A549 (cell line): Measurements from ENCODE around the gene TRAPPC14. TPM values are rescaled to one million over a fixed set of nuclear protein-coding genes. Genes with fewer than 3 reads are reported as not detected.

Experiments
- CEBPB ChIP-seq, 2 experiments: fragments of >200 bp in 1 of 2; sonication (Bioruptor Twin) in 1 of 2; formaldehyde crosslinking in 1 of 2; IDR thresholded peaks; 2 replicates each; pipeline ENCODE4 v1.6.1; 2012 to 2016
- CHD2 ChIP-seq: fragments of 150-350 bp; IDR thresholded peaks from 2 replicates; pipeline ENCODE4 v1.6.1; 2014; ENCODE audit warnings: low read length; ENCODE audit not compliant: partially characterized antibody
- EHF ChIP-seq: fragments of 250-450 bp; sonication (Bioruptor Pico); IDR thresholded peaks from 2 replicates; pipeline ENCODE4 v1.5.0; 2020; ENCODE audit warnings: mild to moderate bottlenecking
- EHMT2 ChIP-seq: fragments of 200-600 bp; sonication (generic); IDR thresholded peaks from 2 replicates; pipeline ENCODE4 v1.6.1; 2016; ENCODE audit warnings: antibody characterized with exemption, low read depth, mild to moderate bottlenecking, moderate library complexity
- EP300 ChIP-seq, 2 experiments: fragments of >200 bp; sonication (Bioruptor Twin); formaldehyde crosslinking; IDR thresholded peaks; 2 replicates in 1 of 2; 3 replicates in 1 of 2; pipeline ENCODE4 v1.6.1; 2016 to 2017
- ESRRA ChIP-seq: fragments of 150-350 bp; IDR thresholded peaks from 2 replicates; pipeline ENCODE4 v1.6.1; 2014; ENCODE audit warnings: mild to moderate bottlenecking, low read length, borderline replicate concordance
- FOSL2 ChIP-seq, 2 experiments: fragments of 450-650 bp in 1 of 2; fragments of >200 bp in 1 of 2; sonication (Bioruptor Twin) in 1 of 2; formaldehyde crosslinking; IDR thresholded peaks; 2 replicates each; pipeline versions ENCODE4 v1.5.0 to v1.6.1; 2016 to 2020; ENCODE audit warnings: mild to moderate bottlenecking in 1 of 2, moderate library complexity in 1 of 2
- HOXA7 ChIP-seq: fragments of 250-450 bp; sonication (Bioruptor Pico); IDR thresholded peaks from 2 replicates; pipeline ENCODE4 v1.5.0; 2020; ENCODE audit warnings: mild to moderate bottlenecking, moderate library complexity
- HOXB13 ChIP-seq: fragments of 250-450 bp; sonication (Bioruptor Pico); IDR thresholded peaks from 2 replicates; pipeline ENCODE4 v1.5.0; 2020; ENCODE audit warnings: low read depth, mild to moderate bottlenecking, moderate library complexity
- HOXB5 ChIP-seq: fragments of 250-450 bp; sonication (Bioruptor Pico); IDR thresholded peaks from 2 replicates; pipeline ENCODE4 v1.5.0; 2020; ENCODE audit warnings: mild to moderate bottlenecking, moderate library complexity
- JUN ChIP-seq, 2 experiments: fragments of >200 bp; sonication (Bioruptor Twin); formaldehyde crosslinking; IDR thresholded peaks; 2 replicates in 1 of 2; 3 replicates in 1 of 2; pipeline ENCODE4 v1.6.1; 2016 to 2017
- JUNB ChIP-seq: fragments of >200 bp; sonication (Bioruptor Twin); formaldehyde crosslinking; IDR thresholded peaks from 2 replicates; pipeline ENCODE4 v1.6.1; 2016
- KDM1A ChIP-seq: fragments of 200-600 bp; sonication (generic); IDR thresholded peaks from 2 replicates; pipeline ENCODE4 v1.6.1; 2016; ENCODE audit warnings: low read depth, mild to moderate bottlenecking
- MAFK ChIP-seq: fragments of 450-650 bp; IDR thresholded peaks from 2 replicates; pipeline ENCODE4 v1.6.1; 2014; ENCODE audit not compliant: partially characterized antibody
- MAZ ChIP-seq: fragments of 150-350 bp; IDR thresholded peaks from 2 replicates; pipeline ENCODE4 v1.6.1; 2014; ENCODE audit warnings: antibody characterized with exemption, low read depth, low read length, borderline replicate concordance
- MYC ChIP-seq: IDR thresholded peaks from 2 replicates; pipeline ENCODE4 v1.6.1; 2012; ENCODE audit warnings: mild to moderate bottlenecking, inconsistent platforms, low read length, improper control_type of control experiment, borderline replicate concordance
- NFE2L2 ChIP-seq: fragments of 150-350 bp; conservative IDR thresholded peaks from 2 replicates; pipeline ENCODE4 v1.6.1; 2014; ENCODE audit warnings: low read length
- NPAS2 ChIP-seq: fragments of 250-450 bp; sonication (Bioruptor Pico); IDR thresholded peaks from 2 replicates; pipeline ENCODE4 v1.8.0; 2022; ENCODE audit warnings: mild to moderate bottlenecking, moderate library complexity, borderline replicate concordance
- PHF8 ChIP-seq: fragments of 200-600 bp; sonication (generic); IDR thresholded peaks from 2 replicates; pipeline ENCODE4 v1.6.1; 2016; ENCODE audit warnings: low read depth, mild to moderate bottlenecking, antibody characterized with exemption, moderate library complexity, borderline replicate concordance
- RAD21 ChIP-seq, 2 experiments: fragments of >200 bp in 1 of 2; sonication (Bioruptor Twin) in 1 of 2; formaldehyde crosslinking in 1 of 2; IDR thresholded peaks in 1 of 2; conservative IDR thresholded peaks in 1 of 2; 2 replicates in 1 of 2; 3 replicates in 1 of 2; pipeline ENCODE4 v1.6.1; 2012 to 2018; ENCODE audit warnings: inconsistent platforms in 1 of 2
- RARB ChIP-seq: fragments of 250-450 bp; sonication (Bioruptor Pico); IDR thresholded peaks from 2 replicates; pipeline ENCODE4 v1.8.0; 2021; ENCODE audit warnings: mild to moderate bottlenecking, moderate library complexity
- RCOR1 ChIP-seq: fragments of 150-350 bp; IDR thresholded peaks from 2 replicates; pipeline ENCODE4 v1.6.1; 2014; ENCODE audit warnings: antibody characterized with exemption, low read length, low read depth
- RNF2 ChIP-seq: fragments of 200-600 bp; sonication (generic); IDR thresholded peaks from 2 replicates; pipeline ENCODE4 v1.6.1; 2016; ENCODE audit warnings: low read depth, mild to moderate bottlenecking, antibody characterized with exemption, moderate library complexity, borderline replicate concordance
- SREBF2 ChIP-seq: fragments of 450-650 bp; IDR thresholded peaks from 2 replicates; pipeline ENCODE4 v1.6.1; 2014; ENCODE audit warnings: mild to moderate bottlenecking, moderate library complexity
- TFCP2L1 ChIP-seq: fragments of 250-450 bp; sonication (Bioruptor Pico); IDR thresholded peaks from 2 replicates; pipeline ENCODE4 v1.5.0; 2021; ENCODE audit warnings: mild to moderate bottlenecking
- TP53 ChIP-seq: fragments of 250-450 bp; sonication (Bioruptor Pico); IDR thresholded peaks from 2 replicates; pipeline ENCODE4 v1.5.0; 2021; ENCODE audit warnings: mild to moderate bottlenecking, moderate library complexity
- ZC3H11A ChIP-seq: fragments of 450-650 bp; IDR thresholded peaks from 2 replicates; pipeline ENCODE4 v1.6.1; 2014; ENCODE audit warnings: antibody characterized with exemption, mild to moderate bottlenecking
- ZFP36 ChIP-seq: fragments of 450-650 bp; IDR thresholded peaks from 2 replicates; pipeline ENCODE4 v1.6.1; 2014; ENCODE audit warnings: borderline replicate concordance; ENCODE audit not compliant: partially characterized antibody
- ZSCAN20 ChIP-seq: fragments of 250-450 bp; sonication (Bioruptor Pico); IDR thresholded peaks from 2 replicates; pipeline ENCODE4 v1.8.0; 2022; ENCODE audit warnings: mild to moderate bottlenecking, moderate library complexity
- polyA plus RNA-seq, 4 experiments: library from polyadenylated mRNA; depleted of rRNA in 3 of 4; stranded (reverse); fragments of >200 nt; fragmentation: RNase III in 1 of 4; extraction: RNeasy Plus Mini Kit Qiagen cat#74134 plus additional on column Dnase treatment in 1 of 4; gene quantifications; 2 replicates in 3 of 4; 3 replicates in 1 of 4; pipeline ENCODE4 v1.2.3, GENCODE V29; 2011 to 2017
- TF ChIP-seq, protein P1 (sequence below): fragments of 450-650 bp; IDR thresholded peaks from 2 replicates; pipeline ENCODE4 v1.6.1; 2014; ENCODE audit warnings: antibody characterized with exemption
- TF ChIP-seq, protein P2 (sequence below): fragments of >200 bp; sonication (Bioruptor Twin); formaldehyde crosslinking; IDR thresholded peaks from 2 replicates; pipeline ENCODE4 v1.6.1; 2016
- TF ChIP-seq, protein P3 (sequence below): fragments of >200 bp; sonication (Bioruptor Twin); formaldehyde crosslinking; IDR thresholded peaks from 3 replicates; pipeline ENCODE4 v1.5.1; 2016
- TF ChIP-seq, protein P4 (sequence below): fragments of 250-450 bp; sonication (Bioruptor Pico); IDR thresholded peaks from 2 replicates; pipeline ENCODE4 v1.5.0; 2020; ENCODE audit warnings: low read depth, mild to moderate bottlenecking, moderate library complexity
- TF ChIP-seq, protein P5 (sequence below): fragments of 150-350 bp; IDR thresholded peaks from 2 replicates; pipeline ENCODE4 v1.6.1; 2014; ENCODE audit warnings: low read depth, mild to moderate bottlenecking, low read length

Gene TRAPPC14
- polyA plus RNA-seq, 2 of the 4 experiments (the other 2 are of a cell fraction) = 3.4 to 14.1 TPM

DNA sequence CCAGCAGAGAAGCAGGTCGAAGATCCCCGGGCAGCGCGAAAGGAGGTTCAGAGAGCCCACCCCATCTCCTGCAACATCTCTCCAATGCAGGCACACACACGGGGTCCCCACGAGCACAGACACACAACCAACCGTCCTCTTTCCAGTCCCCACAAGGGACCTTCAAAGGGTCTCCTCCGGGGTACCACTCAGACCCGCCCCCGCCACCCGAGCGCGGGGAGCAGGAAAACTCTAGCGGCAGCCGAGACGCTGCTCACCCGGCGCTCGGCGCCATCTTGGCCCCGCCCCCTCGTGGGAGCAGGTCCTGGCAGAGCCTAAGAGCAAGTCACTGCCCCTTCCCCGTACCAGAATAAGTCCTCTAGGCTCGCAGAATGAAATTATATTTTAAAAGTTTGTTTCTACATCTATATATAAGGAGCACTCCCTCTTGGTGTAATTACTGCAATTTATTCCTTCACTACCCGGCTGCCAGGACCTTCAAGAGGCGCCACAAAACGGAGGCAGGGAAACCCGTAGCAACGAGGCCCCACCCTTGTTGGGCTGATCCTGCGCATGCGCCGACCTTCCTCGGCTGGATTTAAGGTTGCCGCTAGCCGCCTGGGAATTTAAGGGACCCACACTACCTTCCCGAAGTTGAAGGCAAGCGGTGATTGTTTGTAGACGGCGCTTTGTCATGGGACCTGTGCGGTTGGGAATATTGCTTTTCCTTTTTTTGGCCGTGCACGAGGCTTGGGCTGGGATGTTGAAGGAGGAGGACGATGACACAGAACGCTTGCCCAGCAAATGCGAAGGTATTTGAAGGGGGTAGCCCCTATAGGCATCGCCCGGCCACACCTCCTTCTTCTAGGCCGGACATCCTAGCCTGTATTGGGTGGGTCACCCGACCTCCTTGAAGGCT lies 39.2 kb downstream of the TRAPPC14 start, which contains the start of the genes CNPY4 and TAF6 (continued):
- TF ChIP-seq, protein P1, sequence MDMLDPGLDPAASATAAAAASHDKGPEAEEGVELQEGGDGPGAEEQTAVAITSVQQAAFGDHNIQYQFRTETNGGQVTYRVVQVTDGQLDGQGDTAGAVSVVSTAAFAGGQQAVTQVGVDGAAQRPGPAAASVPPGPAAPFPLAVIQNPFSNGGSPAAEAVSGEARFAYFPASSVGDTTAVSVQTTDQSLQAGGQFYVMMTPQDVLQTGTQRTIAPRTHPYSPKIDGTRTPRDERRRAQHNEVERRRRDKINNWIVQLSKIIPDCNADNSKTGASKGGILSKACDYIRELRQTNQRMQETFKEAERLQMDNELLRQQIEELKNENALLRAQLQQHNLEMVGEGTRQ = no peak
- TF ChIP-seq EHMT2 = no peak
- peak; percentile 78; the same call in 1 of the 2 replicates for TF ChIP-seq PHF8
- no peak for TF ChIP-seq HOXB5
- TF ChIP-seq RNF2 = no peak
- no peak for TF ChIP-seq NPAS2 (CRISPR knock-in tag)
- TF ChIP-seq RAD21 (conservative IDR thresholded peaks at IDR 0.05 in 1 of 2, IDR thresholded peaks at IDR 0.05 in 1 of 2) = no peak
- no peak for TF ChIP-seq ZC3H11A
- peak; percentile 36 to 76; a peak in 3 of 5 replicates for TF ChIP-seq JUN (IDR thresholded peaks at IDR 0.05)
- TF ChIP-seq TFCP2L1 (CRISPR knock-in tag) = no peak
- TF ChIP-seq HOXB13 = no peak
- no peak for TF ChIP-seq HOXA7 (CRISPR knock-in tag)
- no peak for TF ChIP-seq JUNB
- TF ChIP-seq, protein P2, sequence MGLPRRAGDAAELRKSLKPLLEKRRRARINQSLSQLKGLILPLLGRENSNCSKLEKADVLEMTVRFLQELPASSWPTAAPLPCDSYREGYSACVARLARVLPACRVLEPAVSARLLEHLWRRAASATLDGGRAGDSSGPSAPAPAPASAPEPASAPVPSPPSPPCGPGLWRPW = no peak
- no peak for TF ChIP-seq NFE2L2
- TF ChIP-seq TP53 (CRISPR knock-in tag) = no peak
- TF ChIP-seq, protein P3, sequence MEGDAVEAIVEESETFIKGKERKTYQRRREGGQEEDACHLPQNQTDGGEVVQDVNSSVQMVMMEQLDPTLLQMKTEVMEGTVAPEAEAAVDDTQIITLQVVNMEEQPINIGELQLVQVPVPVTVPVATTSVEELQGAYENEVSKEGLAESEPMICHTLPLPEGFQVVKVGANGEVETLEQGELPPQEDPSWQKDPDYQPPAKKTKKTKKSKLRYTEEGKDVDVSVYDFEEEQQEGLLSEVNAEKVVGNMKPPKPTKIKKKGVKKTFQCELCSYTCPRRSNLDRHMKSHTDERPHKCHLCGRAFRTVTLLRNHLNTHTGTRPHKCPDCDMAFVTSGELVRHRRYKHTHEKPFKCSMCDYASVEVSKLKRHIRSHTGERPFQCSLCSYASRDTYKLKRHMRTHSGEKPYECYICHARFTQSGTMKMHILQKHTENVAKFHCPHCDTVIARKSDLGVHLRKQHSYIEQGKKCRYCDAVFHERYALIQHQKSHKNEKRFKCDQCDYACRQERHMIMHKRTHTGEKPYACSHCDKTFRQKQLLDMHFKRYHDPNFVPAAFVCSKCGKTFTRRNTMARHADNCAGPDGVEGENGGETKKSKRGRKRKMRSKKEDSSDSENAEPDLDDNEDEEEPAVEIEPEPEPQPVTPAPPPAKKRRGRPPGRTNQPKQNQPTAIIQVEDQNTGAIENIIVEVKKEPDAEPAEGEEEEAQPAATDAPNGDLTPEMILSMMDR = no peak
- TF ChIP-seq, protein P4, sequence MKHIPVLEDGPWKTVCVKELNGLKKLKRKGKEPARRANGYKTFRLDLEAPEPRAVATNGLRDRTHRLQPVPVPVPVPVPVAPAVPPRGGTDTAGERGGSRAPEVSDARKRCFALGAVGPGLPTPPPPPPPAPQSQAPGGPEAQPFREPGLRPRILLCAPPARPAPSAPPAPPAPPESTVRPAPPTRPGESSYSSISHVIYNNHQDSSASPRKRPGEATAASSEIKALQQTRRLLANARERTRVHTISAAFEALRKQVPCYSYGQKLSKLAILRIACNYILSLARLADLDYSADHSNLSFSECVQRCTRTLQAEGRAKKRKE (CRISPR knock-in tag) = no peak
- no peak for TF ChIP-seq CHD2
- no peak for TF ChIP-seq FOSL2 (IDR thresholded peaks at IDR 0.05)
- TF ChIP-seq FOSL2 (CRISPR knock-in tag; IDR thresholded peaks at IDR 0.05) = 0 out of 2 replicates have a peak, but pooled peaks have one; percentile 7
- TF ChIP-seq MAZ = 0 out of 2 replicates have a peak, but pooled peaks have one; percentile 14
- TF ChIP-seq EP300 (IDR thresholded peaks at IDR 0.05) = no peak
- TF ChIP-seq MYC = no peak
- TF ChIP-seq ZSCAN20 (CRISPR knock-in tag) = no peak
- TF ChIP-seq MAFK = peak; percentile 41
- TF ChIP-seq ZFP36 = no peak
- TF ChIP-seq CEBPB (IDR thresholded peaks at IDR 0.05) = no peak
- TF ChIP-seq RARB (CRISPR knock-in tag) = no peak
- no peak for TF ChIP-seq EHF (CRISPR knock-in tag)
- no peak for TF ChIP-seq ESRRA
- no peak for TF ChIP-seq RCOR1
- TF ChIP-seq KDM1A = no peak
- no peak for TF ChIP-seq SREBF2
- TF ChIP-seq, protein P5, sequence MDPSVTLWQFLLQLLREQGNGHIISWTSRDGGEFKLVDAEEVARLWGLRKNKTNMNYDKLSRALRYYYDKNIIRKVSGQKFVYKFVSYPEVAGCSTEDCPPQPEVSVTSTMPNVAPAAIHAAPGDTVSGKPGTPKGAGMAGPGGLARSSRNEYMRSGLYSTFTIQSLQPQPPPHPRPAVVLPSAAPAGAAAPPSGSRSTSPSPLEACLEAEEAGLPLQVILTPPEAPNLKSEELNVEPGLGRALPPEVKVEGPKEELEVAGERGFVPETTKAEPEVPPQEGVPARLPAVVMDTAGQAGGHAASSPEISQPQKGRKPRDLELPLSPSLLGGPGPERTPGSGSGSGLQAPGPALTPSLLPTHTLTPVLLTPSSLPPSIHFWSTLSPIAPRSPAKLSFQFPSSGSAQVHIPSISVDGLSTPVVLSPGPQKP = no peak
